Measurements from ENCODE around the gene RAPGEF6. TPM values are rescaled to one million over a fixed set of nuclear protein-coding genes. Genes with fewer than 3 reads are reported as not detected.

The RAPGEF6 gene
- total and polyA plus RNA-seq, 2 of the 4 experiments (the other 2 are of a cell fraction), result 5.8 to 18.8 TPM

DNA sequence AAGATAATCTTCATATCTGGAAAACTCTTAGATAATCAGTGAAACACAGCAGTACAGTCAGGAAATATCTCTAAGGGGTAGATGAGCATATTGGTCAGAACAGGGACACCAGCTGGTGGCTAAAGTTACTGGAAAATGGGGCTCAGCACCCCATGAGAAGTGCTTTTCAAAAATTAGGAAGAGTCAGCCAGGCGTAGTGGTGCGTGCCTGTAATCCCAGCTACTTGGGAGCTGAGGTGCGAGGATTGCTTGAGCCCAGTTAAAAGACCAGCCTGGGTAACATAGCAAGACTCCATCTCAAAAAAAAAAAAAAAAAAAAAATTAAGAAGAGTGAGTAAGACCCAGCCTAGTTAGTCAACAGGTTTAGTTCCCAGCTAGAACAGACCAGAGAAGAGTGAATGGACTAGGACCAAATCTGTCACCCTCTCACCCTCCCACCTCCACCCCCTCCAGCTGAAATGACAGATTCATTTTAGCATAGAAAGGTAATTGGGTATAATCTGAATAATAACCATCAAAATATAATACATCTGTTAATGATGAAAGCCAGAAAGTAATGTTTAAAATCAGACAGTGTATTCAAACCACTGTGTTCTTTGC, 250.3 kb downstream of the RAPGEF6 start:
- no peak overlapping the region for H2BK120ac ChIP-seq (ENCODE audit: low read depth, low read length)
- H2BK20ac ChIP-seq (ENCODE audit: low read depth, low read length), result no peak overlapping the region
- H3K4ac ChIP-seq (ENCODE audit: low read depth, low read length), result no peak overlapping the region
- no peak overlapping the region for H4K5ac ChIP-seq (ENCODE audit: low read depth, low read length)
- no peak overlapping the region for H2AK5ac ChIP-seq (ENCODE audit: low read depth, low read length)
- peaks cover 8% of the 10 kb centered on the region; the same call in 1 of the 2 replicates for H3K9me1 ChIP-seq (ENCODE audit: insufficient read depth, low read length)
- H2BK5ac ChIP-seq (ENCODE audit: low read depth, low read length, poor library complexity, severe bottlenecking), result no peak overlapping the region
- H3K4me3 ChIP-seq (ENCODE audit: insufficient read depth, low read depth, low read length), result no peak overlapping the region
- no peak overlapping the region for H2AFZ ChIP-seq (replicated peaks; ENCODE audit: low read length, poor library complexity)
- no peak overlapping the region for H3K27ac ChIP-seq (ENCODE audit: insufficient read depth, low read length)
- no peak overlapping the region for H3K4me2 ChIP-seq (ENCODE audit: low read depth, low read length)
- in situ Hi-C loops (cut with MboI; ENCODE audit: low sequenced_read_pairs) (loop anchor here (10.0 kb wide), 1 partner anchor 220 kb away; the partner anchor contains the start of gene HINT1), intact Hi-C loops (cut with micrococcal nuclease) (loop anchor here (5.0 kb wide), 2 partner anchors 117 to 222 kb away; no protein-coding TSS in a partner anchor), dilution Hi-C loops (cut with HindIII; ENCODE audit: low sequenced_read_pairs, unreplicated experiment) (no loop called here)
- peaks cover 6% of the 10 kb centered on the region; the same call in 1 of the 2 replicates for H3K36me3 ChIP-seq (ENCODE audit: control insufficient read depth, insufficient read depth, low read length)
- H3K18ac ChIP-seq (ENCODE audit: low read depth, low read length), result no peak overlapping the region
- BruUV-seq (replicated peaks), result no TSS peak
- H3K79me1 ChIP-seq (ENCODE audit: low read depth in 1 of 2, low read length in 2 of 2), result peaks cover 30 to 45% of the 10 kb centered on the region in 2 experiments
- H2AK9ac ChIP-seq (replicated peaks; ENCODE audit: low read depth, low read length, poor library complexity), result no peak overlapping the region
- H4K91ac ChIP-seq (ENCODE audit: insufficient read depth, low read depth, low read length), result no peak overlapping the region
- no peak overlapping the region for H2BK15ac ChIP-seq (ENCODE audit: low read depth, low read length)
- H3K27me3 ChIP-seq (ENCODE audit: control insufficient read depth, insufficient read depth, low read length), result no peaks in the 10 kb centered on the region
- TF ChIP-seq MAZ (IDR thresholded peaks at IDR 0.05; ENCODE audit: borderline replicate concordance, low read depth, low read length) (no peak), SMC3 (IDR thresholded peaks at IDR 0.05; ENCODE audit: low read depth, low read length) (no peak), MXI1 (IDR thresholded peaks at IDR 0.05; ENCODE audit: borderline replicate concordance, low read depth, low read length) (no peak), FOS (IDR thresholded peaks at IDR 0.05; ENCODE audit: low read depth, low read length) (no peak), RCOR1 (IDR thresholded peaks at IDR 0.05; ENCODE audit: insufficient replicate concordance, low read length) (no peak), BHLHE40 (IDR thresholded peaks at IDR 0.05; ENCODE audit: low read depth, low read length) (no peak), MAFK (IDR thresholded peaks at IDR 0.05; ENCODE audit: low read depth, low read length) (no peak), CHD1 (IDR thresholded peaks at IDR 0.05; ENCODE audit: low read depth, low read length) (no peak), RAD21 (IDR thresholded peaks at IDR 0.05; ENCODE audit: low read length) (no peak), CEBPB (IDR thresholded peaks at IDR 0.05; ENCODE audit: low read depth, low read length) (no peak), NFE2L2 (IDR thresholded peaks at IDR 0.05; ENCODE audit: low read depth, low read length) (no peak), RFX5 (IDR thresholded peaks at IDR 0.05; ENCODE audit: low read depth, low read length) (no peak), POLR2A (IDR thresholded peaks at IDR 0.05; ENCODE audit: low read depth, low read length) (no peak)
- TF ChIP-seq, protein P1, sequence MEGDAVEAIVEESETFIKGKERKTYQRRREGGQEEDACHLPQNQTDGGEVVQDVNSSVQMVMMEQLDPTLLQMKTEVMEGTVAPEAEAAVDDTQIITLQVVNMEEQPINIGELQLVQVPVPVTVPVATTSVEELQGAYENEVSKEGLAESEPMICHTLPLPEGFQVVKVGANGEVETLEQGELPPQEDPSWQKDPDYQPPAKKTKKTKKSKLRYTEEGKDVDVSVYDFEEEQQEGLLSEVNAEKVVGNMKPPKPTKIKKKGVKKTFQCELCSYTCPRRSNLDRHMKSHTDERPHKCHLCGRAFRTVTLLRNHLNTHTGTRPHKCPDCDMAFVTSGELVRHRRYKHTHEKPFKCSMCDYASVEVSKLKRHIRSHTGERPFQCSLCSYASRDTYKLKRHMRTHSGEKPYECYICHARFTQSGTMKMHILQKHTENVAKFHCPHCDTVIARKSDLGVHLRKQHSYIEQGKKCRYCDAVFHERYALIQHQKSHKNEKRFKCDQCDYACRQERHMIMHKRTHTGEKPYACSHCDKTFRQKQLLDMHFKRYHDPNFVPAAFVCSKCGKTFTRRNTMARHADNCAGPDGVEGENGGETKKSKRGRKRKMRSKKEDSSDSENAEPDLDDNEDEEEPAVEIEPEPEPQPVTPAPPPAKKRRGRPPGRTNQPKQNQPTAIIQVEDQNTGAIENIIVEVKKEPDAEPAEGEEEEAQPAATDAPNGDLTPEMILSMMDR (conservative IDR thresholded peaks at IDR 0.05; ENCODE audit: low read depth, low read length), result no peak
- TF ChIP-seq, protein P2, sequence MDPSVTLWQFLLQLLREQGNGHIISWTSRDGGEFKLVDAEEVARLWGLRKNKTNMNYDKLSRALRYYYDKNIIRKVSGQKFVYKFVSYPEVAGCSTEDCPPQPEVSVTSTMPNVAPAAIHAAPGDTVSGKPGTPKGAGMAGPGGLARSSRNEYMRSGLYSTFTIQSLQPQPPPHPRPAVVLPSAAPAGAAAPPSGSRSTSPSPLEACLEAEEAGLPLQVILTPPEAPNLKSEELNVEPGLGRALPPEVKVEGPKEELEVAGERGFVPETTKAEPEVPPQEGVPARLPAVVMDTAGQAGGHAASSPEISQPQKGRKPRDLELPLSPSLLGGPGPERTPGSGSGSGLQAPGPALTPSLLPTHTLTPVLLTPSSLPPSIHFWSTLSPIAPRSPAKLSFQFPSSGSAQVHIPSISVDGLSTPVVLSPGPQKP (IDR thresholded peaks at IDR 0.05; ENCODE audit: borderline replicate concordance, low read depth, low read length), result no peak
- TF ChIP-seq, protein P3, sequence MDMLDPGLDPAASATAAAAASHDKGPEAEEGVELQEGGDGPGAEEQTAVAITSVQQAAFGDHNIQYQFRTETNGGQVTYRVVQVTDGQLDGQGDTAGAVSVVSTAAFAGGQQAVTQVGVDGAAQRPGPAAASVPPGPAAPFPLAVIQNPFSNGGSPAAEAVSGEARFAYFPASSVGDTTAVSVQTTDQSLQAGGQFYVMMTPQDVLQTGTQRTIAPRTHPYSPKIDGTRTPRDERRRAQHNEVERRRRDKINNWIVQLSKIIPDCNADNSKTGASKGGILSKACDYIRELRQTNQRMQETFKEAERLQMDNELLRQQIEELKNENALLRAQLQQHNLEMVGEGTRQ (IDR thresholded peaks at IDR 0.05; ENCODE audit: low read depth, low read length), result no peak
- DNase-seq (no peak), ATAC-seq (ENCODE audit: low read depth) (no peak)
- POLR2A ChIA-PET (ENCODE audit: unreplicated experiment), result no interaction called here
- H3K9ac ChIP-seq (ENCODE audit: low read depth, low read length), result no peak overlapping the region
- H3K4me1 ChIP-seq (ENCODE audit: control insufficient read depth, insufficient read depth, low read length), result peaks cover 7% of the 10 kb centered on the region
- WGBS, 2 experiments (ENCODE audit: extremely low coverage in 2 of 2, insufficient read length in 1 of 2), result no CpG with 5 or more reads among the region's 3 CpGs
- H4K8ac ChIP-seq (ENCODE audit: low read depth in 2 of 2, low read length in 2 of 2), result no peak overlapping the region
- no peaks in the 10 kb centered on the region for H3K9me3 ChIP-seq (ENCODE audit: control insufficient read depth, insufficient read depth, low read length)
- no peak overlapping the region for H3K56ac ChIP-seq (ENCODE audit: extremely low read depth, insufficient read depth, low read length)
- peaks cover 5% of the 10 kb centered on the region; the same call in 1 of the 2 replicates for H4K20me1 ChIP-seq (ENCODE audit: insufficient read depth, low read length)
- CTCF ChIA-PET, result interaction anchor here (0.5 to 1.3 kb wide), 3 partner anchors 120 to 277 kb away, joined by 3 to 5 read pairs (median 4); partner anchors contain the start of gene HINT1
- H3K14ac ChIP-seq (replicated peaks; ENCODE audit: low read depth, low read length), result no peak overlapping the region
- H3K23ac ChIP-seq (ENCODE audit: low read depth, low read length), result no peak overlapping the region

Data from IMR-90 (cell line).